Stomach (tissue), 4 donors: ENCODE measurements around the gene GRIP1.

Experiments
- POLR2AphosphoS5 ChIP-seq, 3 donors: sonication (generic); formaldehyde crosslinking; IDR thresholded peaks; one replicate each; pipeline ENCODE4 v1.6.1; 2016; ENCODE audit warnings: antibody characterized with exemption in 3 of 3
- TF ChIP-seq, protein P1 (sequence below), 7 experiments: fragments of 450-650 bp in 4 of 7; fragments of 200-600 bp in 3 of 7; sonication (generic) in 3 of 7; IDR thresholded peaks; one replicate each; pipeline ENCODE4 v1.5.1; 2016 to 2019; ENCODE audit warnings: antibody characterized with exemption in 7 of 7, control low read depth in 2 of 7, mild to moderate bottlenecking in 1 of 7

DNA sequence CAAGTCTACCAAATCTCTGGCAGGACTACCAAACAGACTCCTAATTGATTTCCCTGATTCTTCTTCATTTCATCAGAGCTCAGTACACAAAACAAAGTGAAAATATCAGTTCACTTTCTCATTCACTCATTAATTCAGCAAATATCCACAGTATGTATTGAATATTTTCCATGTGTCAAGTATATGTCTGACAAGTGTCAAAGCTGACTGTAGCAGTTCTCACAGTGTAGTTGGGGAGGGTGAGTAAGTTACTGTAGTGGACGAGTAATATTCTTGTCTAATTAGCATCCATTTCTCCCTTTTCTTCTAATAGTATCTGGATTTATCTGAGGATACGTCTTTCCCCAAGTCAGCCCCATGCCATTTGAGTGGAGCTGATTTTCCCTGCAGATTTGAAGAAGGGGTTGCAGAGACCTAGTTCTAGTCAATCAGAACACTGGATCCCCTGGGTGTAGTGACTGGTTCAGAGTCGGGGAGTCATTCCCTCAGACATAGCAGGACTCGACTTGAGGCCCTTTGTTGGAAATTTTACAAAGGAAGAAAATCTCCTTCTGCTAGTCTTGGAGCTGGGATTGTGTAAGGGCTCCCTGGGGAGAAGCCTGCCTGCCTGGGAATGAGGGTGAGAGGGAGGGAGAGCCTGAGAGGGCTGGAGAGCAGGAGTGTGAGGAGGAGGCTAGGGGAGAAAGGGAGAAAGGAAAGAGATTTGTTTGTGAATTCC is 51.4 kb downstream of the GRIP1 start:
- TF ChIP-seq, protein P1, sequence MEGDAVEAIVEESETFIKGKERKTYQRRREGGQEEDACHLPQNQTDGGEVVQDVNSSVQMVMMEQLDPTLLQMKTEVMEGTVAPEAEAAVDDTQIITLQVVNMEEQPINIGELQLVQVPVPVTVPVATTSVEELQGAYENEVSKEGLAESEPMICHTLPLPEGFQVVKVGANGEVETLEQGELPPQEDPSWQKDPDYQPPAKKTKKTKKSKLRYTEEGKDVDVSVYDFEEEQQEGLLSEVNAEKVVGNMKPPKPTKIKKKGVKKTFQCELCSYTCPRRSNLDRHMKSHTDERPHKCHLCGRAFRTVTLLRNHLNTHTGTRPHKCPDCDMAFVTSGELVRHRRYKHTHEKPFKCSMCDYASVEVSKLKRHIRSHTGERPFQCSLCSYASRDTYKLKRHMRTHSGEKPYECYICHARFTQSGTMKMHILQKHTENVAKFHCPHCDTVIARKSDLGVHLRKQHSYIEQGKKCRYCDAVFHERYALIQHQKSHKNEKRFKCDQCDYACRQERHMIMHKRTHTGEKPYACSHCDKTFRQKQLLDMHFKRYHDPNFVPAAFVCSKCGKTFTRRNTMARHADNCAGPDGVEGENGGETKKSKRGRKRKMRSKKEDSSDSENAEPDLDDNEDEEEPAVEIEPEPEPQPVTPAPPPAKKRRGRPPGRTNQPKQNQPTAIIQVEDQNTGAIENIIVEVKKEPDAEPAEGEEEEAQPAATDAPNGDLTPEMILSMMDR (IDR thresholded peaks at IDR 0.05), result no peak
- no peak for TF ChIP-seq POLR2AphosphoS5 (IDR thresholded peaks at IDR 0.05)
